NCI-H1417 treated with DMSO at 0.1 percent for 48 hours (cell line): Measurements from ENCODE around the gene ANO1.

Experiments
- DNase-seq: peaks from one replicate; lab custom pipeline; 2025; lab: John Stamatoyannopoulos, UW

ANO1 gene

DNA sequence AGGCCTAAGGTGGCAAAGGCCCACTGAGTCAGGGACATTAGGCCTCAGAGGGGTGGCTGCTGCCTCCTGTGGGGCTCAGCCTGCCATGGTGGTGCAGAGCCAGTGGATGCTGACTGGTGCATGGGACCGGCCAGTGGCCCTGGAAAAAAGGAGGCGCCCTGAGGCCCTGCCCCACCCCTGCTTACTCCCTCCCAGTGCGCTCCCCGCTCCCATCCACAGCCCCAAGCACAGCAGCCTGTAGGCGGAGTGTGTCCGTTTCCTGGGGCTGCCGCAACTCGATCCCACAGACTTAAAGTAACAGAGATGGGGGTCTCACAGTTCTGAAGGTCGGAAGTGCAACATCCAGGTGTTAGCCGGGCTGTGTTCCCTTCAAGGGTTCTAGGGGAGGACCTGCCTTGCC, 86.6 kb downstream of the ANO1 start:
- DNase-seq = no peak

DNA sequence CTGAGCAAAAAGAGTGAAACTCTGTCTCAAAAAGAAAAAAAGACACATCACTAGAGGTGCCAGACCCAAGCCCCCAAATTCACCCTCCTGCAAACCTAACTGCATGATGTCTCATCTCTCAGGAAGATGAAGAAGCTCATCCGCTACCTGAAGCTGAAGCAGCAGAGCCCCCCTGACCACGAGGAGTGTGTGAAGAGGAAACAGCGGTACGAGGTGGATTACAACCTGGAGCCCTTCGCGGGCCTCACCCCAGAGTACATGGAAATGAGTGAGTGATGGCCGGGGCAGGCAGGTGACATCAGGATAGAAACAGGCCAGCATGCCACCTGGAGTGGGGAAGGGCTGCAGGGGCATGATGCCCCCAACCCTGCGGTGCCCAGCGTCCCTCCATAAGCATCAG, 89.0 kb downstream of the ANO1 start:
- DNase-seq = no peak

DNA sequence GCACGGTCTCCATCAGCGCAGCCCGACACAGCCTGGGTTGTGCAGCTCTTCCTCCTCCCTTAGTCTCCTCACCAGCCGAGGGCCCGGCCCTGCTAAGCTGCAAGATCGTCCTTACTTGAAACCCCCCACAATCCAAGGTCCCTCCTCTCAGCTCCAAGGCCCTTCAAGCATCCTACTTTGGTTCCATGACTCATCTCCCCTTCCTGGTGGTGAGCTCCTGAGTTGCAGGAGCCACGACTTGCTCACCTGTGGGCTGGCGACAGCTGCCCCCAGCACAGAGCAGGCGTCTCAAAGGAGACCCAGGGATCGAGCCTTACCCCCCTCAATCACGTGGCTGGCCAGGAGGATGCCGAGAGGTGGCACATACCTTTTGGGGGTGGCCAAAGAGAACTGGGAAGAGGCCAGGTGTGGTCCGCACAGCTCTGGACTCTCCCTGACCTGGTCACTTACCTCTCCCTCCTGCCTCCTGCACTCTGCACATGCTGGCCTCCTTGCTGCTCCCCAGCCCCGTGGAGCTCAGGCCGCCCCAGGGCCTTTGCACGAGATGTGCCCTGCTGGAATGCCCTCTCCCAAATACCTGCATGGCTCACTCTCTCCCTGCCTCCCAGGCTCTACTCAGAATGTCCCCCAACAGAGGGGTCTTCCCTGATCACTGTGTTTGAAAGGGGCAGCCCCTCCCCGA, 89.7 kb downstream of the ANO1 start:
- no peak for DNase-seq

DNA sequence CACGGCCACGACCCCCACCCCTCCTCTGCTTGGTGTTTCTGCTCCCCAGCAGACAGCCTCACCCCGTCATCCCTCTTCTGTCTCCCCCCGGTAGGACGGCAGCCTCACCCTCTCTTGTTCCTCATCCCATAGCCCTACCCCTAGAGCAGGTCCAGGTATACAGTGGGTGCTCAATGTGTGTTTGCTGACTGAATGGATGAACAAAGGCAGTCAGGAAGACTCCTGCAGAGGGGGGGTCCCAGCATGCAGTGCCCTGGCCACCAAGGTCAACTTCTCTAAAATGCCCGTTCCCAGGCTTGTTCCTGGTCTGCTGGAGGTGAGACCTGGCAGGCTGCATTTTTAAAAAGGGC, 90.3 kb downstream of the ANO1 start:
- DNase-seq = no peak

DNA sequence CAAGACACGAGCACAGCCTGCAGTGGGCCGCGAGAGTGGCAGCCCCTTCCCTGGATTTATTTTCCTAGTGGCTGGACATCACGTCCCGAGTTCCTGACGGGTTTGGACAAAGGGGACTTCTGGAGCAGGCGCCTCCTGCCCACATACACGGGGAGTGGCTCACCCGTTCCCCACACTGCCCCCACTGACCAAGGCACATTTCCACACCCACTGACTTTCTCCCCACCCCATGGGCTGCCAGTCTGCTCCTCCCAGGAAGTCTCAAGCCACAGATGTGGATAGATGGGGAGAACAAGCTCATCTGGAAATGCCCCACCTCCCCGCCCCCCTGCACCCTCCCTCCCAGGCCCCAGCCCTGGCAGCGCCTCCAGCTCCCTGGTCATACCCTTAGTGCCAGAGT, 91.0 kb downstream of the ANO1 start:
- DNase-seq = no peak

DNA sequence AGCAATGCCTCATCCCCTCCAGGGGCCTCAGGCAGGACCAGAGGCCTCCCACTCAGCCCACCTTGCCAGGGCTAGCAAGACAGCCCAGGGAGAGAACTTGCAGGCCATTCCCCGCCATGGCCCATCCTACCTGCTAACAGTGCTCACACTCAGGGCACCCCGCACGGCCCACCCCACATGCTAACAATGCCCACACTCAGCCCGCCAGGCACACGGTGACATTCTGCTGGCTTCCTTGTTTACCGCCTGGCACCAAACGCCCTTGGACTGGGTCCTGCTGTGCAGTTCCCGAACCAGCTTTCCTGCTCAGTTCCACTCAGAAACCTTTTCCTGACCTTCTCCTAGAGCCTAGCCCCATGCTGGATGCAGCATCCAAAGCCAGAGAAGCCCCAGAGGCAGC, 91.5 kb downstream of the ANO1 start:
- no peak for DNase-seq

DNA sequence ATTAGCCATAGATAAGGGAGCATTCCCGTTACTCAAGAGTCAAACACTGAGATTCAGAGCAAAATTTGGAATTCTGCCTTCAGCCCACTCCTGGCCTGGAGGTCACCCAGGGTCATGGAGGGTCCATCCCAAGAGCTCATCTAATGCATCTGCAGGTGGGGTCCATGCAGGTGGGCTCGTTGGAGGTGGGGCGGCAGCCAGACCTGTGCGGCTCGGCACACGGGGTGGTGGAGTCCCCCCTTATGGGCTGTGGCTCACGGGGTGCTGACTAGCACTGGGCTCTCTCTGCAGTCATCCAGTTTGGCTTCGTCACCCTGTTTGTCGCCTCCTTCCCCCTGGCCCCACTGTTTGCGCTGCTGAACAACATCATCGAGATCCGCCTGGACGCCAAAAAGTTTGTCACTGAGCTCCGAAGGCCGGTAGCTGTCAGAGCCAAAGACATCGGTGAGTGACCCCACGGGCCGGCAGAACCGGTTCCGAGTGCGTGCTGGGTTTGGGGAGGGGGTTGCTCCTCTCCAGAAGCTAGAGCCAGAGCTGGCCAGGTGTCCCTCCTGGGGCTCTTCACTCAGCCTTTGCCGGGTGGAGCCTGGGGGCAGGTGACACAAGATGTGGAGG, 92.6 kb downstream of the ANO1 start:
- DNase-seq = no peak

DNA sequence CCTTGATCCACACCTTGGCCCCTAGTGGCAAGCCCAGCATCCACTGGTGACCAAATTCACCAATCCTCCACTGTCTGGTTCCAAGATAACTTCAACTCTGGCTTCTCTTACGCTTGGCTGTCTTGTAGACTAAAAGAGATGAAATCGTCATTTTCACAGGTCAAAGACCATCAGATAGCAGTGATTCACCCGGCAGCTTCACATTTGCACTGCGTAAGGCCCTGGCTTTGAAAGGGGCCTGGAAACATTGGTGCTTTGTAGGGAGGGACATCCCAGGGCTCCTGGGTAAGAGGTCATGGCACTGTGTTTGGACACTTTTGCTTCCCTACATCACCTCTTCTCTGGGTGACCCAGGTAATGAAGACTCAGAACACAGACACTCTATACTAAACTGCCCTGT, 94.9 kb downstream of the ANO1 start:
- no peak for DNase-seq

DNA sequence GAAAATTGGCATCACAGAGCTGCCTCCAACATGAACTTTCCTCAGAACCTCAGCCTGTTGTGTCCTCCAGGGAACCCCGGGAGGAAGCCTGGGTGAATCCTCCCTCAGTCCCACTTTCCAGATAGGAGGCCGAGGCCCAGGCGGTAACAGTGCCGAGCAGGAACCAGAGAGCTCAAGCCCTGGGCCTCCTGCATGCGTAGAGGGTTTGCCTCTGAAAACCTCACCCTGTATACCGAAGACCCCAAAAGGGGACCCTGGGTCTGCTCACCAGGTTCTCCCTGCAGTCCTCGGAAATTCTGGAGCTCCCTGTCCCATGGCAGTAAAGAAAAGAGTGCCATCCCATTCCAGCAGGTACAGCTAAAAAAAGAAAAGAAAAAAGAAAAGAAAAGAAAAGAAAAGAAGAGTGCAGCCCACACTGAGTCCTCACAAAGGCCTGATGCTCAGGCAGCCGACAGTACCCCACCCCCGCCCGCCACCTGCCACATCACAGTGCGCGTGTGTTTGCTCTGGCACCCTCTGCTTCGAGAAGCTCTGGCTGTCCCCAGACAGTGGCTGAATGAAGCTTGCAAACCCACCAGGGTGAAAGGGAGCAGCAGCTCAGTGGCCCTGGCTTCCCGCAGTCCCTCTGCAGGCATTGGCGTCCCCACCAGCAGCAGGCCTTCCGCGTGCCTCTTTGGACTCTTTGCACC, 96.6 kb downstream of the ANO1 start:
- no peak for DNase-seq

DNA sequence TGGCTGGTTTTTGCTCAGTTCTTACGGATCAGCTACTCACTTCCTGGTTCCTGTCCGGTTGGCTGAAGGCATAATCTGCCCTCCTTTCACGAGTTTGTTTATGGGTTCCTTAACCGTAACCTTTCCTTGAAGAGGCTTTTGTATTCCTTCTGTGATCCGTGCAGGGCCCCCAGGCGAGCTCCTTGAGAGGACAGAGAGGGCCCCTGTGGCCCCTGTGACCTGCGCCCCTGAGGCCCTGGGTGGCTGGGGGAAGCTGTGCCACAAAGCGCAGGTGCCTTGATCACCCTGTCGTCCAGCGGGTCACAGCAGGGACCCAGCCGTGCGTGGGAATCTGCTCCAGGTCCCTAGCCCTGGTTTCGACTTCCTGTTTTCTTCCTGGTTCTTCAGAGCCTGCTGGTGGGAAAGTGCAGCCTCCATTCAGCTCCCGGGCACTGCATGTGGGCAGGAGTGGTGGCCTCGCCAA, 97.2 kb downstream of the ANO1 start:
- DNase-seq = no peak

DNA sequence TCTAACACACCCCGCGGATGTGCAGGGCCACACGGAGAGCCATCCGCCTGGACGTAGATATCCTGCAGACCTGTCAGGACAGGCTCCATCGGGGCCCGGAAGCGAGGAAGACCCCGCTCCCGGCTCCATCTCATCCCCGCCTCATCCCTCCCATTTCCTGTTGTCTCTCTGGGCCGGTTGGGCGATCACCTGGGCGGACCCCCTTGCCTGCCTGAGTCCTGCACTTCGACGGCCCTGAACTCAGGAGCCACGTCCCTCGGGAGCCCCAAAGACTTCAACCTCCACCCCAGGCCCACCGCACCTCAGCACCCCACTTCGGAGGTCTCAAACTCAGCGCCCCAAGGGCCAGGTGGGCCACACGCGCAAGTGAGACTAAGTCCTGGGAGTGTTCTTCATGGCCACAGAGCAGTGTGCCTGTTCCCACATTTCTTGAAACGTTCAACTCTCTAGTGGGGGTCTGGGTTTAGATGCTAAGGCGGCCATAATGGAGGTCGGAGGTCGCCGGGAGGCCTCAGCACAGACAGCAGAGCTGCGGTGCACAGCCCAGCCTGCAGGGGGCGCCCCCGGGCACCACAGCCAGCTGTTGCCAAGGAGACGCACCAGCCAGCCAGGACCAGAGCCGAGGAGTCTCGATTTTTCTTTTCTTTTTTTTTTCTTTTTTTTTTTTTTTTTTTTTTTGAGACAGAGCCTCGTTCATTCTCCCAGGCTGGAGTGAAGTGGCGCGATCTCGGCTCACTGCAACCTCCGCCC, 99.0 kb downstream of the ANO1 start:
- no peak for DNase-seq

DNA sequence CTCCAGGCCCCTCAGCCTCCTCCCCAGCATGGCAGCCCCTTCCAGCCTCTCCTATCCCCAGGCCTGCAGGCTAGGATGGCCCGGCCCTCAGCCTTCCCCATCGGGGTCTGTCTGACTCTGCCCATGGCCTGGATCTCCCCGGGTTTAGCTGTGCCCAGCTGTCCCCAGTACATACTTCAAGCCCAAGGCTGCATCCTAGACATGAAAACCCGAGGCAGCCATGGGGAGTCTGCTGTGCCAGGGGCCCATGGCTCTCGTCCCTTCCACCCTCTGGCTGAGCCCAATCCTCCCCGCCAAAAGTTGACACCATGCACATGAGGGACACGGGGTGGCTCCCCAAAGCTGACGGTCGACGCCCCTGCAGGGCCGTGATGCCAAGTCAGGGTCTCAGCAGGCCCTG, 102.8 kb downstream of the ANO1 start:
- DNase-seq = no peak

DNA sequence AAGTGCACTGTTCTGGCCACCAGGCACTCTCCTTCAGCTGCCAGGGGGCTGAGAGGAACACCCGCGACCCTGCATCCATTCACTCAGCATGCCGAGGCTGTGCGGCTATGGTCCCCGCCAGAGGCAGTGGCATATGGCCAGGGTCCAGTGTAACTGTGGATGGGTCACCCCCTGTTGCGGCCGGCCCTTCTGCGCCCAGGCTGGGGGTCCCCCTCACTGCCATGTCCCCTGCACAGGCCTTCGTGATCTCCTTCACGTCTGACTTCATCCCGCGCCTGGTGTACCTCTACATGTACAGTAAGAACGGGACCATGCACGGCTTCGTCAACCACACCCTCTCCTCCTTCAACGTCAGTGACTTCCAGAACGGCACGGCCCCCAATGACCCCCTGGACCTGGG, 104.1 kb downstream of the ANO1 start:
- DNase-seq = no peak

DNA sequence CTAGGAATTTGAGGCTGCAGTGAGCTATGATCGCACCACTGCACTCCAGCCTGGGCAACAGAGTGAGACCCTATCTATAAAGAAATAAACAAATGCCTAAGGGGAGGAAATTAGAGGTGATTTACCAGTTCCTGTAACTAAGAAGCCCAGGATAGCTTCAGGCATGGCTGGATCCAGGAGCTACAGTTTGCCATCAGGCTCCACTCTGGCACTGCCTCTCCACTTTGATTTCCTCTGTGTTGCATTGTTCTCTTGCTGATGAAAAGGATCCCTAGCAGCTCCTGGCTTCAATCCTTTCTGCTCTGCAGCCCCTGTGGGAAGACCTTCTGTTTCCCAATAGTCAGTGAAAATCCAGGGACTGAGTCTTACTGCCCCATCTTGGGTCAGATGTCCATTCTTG, 104.9 kb downstream of the ANO1 start:
- DNase-seq = no peak

DNA sequence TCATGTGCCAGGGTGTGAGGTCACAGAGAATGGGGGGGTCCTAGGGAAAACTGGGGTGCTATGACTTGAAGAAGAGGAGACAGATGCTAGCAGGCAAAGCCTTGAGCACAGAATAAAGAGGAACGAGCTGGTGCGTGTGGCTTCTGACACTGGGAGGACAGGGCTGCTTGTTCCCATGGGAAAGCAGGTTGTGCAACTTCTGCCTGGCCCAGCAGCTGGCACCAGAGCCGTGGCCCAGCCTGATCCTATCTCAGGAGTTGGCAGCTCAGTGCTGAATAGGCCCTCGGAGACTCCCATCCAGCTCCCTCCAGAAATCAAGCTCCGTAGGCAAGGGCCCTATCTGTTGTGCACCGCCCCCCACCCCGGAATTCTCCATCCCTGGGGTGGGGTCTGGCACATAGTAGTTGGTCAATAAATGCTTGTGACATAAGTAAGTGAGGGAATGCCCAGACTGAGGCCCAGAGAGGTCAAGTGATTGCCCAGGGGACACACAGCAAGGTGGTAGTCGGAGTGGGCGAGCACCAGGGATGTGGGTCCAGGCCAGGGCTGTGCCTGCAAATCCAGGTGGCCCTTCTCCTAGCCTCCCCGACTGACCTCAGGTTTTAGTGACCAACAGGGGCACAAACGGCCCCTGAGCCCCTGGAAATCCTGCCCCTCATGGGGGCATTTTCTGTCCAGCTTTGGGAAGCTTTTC, 105.5 kb downstream of the ANO1 start:
- no peak for DNase-seq

DNA sequence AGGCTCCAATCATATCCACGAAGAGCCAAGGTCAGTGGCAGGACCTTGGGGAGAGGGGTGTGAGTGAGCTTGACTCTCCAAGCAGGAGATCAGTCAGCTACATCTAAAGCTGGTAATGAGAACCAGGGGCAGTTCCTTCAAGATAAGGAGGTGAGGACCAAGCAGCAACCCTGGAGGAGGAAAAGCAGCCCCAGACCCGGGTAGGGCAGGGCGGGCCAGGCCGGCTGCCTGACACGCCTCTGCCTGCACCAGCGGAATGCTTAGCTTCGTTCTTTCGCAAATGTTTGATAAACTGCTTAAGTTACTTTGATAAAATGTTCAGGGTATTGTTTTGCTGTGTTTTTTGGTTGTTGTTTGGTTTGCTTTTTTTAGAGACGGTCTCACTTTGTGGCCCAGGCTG, 106.3 kb downstream of the ANO1 start:
- no peak for DNase-seq

DNA sequence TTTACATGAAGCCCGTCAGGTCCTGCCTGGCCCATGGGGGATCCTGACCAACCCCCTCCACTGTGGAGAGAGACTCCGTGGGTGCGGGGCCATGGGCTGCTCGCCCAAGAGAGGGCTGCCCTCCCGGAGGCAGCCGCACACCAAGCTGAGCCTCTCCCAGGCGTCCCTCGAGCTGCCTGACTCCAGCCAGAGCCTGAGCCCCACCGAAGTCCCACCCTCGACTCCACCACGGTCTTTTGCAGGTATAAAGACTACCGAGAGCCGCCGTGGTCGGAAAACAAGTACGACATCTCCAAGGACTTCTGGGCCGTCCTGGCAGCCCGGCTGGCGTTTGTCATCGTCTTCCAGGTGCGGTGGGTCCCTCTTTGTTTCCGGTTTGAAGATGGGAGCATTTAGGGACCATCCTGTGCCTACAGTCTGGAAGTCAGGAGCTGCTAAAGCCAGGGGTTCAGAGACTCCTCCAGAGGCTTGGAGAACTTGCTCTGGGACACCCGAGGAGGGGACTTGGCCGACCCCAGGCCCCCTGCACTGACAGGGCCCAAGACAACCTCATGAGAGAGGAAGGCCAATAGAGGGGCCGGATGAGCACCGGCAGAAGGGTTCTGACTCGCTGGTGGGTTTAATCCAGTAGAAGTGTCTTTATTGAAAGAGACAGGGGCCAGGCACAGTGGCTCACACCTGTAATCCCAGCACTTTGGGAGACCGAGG, 107.4 kb downstream of the ANO1 start:
- no peak for DNase-seq

DNA sequence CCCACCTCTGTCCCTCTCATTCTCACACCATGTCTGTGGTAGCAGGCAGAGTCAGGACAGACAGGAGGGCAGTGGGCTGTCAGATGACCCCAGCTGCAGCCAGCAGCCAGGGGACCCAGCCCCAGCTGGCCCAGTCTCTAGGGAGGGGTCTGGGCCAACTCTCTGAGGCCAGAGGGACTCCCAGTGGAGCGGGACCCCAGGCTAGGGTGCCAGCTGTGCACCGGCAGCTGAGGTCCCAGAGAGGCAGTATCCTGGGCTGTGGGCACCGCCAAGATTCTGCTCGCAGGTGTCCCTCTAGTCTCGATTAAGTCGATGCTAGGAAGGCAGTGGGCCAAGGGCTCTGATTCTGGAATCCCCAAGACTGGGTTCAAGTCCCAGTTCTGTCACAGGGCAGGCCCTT, 108.3 kb downstream of the ANO1 start:
- no peak for DNase-seq

DNA sequence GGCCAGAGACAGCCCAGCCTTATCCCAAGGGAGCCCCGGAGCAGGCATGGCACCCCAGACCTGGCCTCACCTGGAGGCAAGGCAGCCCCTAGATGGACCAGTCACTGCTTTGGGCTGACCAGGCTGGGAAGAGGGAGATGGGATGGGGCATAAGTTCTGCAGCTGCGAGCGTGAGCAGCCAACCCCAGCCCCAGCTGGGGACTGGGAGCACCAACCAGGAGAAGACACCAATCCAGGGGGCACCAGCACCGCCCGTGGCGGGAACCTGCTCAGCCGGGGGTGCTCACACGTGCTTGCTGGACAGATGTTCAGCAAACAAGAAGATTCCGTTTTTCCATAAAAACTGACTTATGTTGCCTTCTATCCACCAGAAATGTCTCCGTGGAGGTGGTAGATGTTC, 108.8 kb downstream of the ANO1 start:
- DNase-seq = no peak

DNA sequence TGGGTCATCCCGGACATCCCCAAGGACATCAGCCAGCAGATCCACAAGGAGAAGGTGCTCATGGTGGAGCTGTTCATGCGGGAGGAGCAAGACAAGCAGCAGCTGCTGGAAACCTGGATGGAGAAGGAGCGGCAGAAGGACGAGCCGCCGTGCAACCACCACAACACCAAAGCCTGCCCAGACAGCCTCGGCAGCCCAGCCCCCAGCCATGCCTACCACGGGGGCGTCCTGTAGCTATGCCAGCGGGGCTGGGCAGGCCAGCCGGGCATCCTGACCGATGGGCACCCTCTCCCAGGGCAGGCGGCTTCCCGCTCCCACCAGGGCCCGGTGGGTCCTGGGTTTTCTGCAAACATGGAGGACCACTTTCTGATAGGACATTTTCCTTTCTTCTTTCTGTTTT, 109.7 kb downstream of the ANO1 start:
- no peak for DNase-seq

DNA sequence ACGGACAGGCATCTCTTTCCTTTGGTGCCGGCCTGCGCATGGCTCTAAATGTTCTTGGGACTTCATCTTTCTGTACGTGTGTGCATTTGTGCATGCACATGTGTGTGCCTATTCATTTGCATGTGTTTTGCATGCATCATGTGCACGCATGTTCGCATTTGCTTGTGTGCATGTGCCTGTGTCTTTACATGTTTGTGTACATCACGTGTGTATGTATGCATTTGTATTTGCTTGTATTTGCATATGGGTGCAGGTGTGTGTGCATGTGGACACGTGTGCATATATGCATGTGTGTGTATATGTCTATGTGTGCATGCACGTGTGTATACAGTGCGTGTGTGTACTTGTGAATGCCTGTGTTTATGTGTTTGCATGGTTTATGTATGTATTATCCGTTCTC, 111.5 kb downstream of the ANO1 start:
- no peak for DNase-seq
